Measurements from ENCODE around the gene FOSL2. TPM values are rescaled to one million over a fixed set of nuclear protein-coding genes. Genes with fewer than 3 reads are reported as not detected.

Gene FOSL2
- total RNA-seq, 2 experiments from 2014 or later: 0.35 to 1.0 TPM

GRCh38 chr2:28407131-28407975, 14.7 kb downstream of the FOSL2 start:
- Histone ChIP-seq H3K36me3 (ENCODE audit: insufficient read depth, low read length) (no peaks in the 10 kb centered on the region), H3K9me3 (ENCODE audit: low read length) (no peaks in the 10 kb centered on the region), H3K4me2 (ENCODE audit: low read length) (no peak overlapping the region), H3K9me2 (ENCODE audit: insufficient read depth, low read length) (no peaks in the 10 kb centered on the region), H3K79me2 (ENCODE audit: insufficient read depth, low read depth, low read length) (no peaks in the 10 kb centered on the region), H2AFZ (ENCODE audit: low read length) (no peak overlapping the region), H3K4me1 (ENCODE audit: insufficient read depth, low read length, poor library complexity, severe bottlenecking) (no peaks in the 10 kb centered on the region), H4K20me1 (ENCODE audit: insufficient read depth, low read length) (no peaks in the 10 kb centered on the region), H3K27ac (ENCODE audit: low read depth, low read length, poor library complexity, severe bottlenecking) (no peak overlapping the region), H3K4me3 (ENCODE audit: low read depth, low read length, poor library complexity, severe bottlenecking) (no peak overlapping the region)
- BruUV-seq (replicated peaks): no TSS peak
- intact Hi-C loops (cut with micrococcal nuclease; ENCODE audit: unreplicated experiment): no loop called here
- DNase-seq (ENCODE audit: low spot score): no peak
- POLR2A ChIA-PET: no interaction called here
- CTCF ChIA-PET (ENCODE audit: unreplicated experiment): no interaction called here
- TF ChIP-seq EZH2phosphoT487 (IDR thresholded peaks at IDR 0.05; ENCODE audit: borderline replicate concordance, low read depth, low read length) (no peak), CTCF (conservative IDR thresholded peaks at IDR 0.05; ENCODE audit: low read length) (no peak)

GRCh38 chr2:28407976-28408690, 15.5 kb downstream of the FOSL2 start:
- no peaks in the 10 kb centered on the region for H3K9me3 ChIP-seq (ENCODE audit: low read length)
- ChIA-PET POLR2A (no interaction called here), CTCF (ENCODE audit: unreplicated experiment) (no interaction called here)
- no peaks in the 10 kb centered on the region for H4K20me1 ChIP-seq (ENCODE audit: insufficient read depth, low read length)
- no TSS peak for BruUV-seq (replicated peaks)
- H3K4me3 ChIP-seq (ENCODE audit: low read depth, low read length, poor library complexity, severe bottlenecking): no peak overlapping the region
- TF ChIP-seq EZH2phosphoT487 (IDR thresholded peaks at IDR 0.05; ENCODE audit: borderline replicate concordance, low read depth, low read length) (no peak), CTCF (conservative IDR thresholded peaks at IDR 0.05; ENCODE audit: low read length) (no peak)
- H3K36me3 ChIP-seq (ENCODE audit: insufficient read depth, low read length): no peaks in the 10 kb centered on the region
- intact Hi-C loops (cut with micrococcal nuclease; ENCODE audit: unreplicated experiment): no loop called here
- H2AFZ ChIP-seq (ENCODE audit: low read length): no peak overlapping the region
- no peaks in the 10 kb centered on the region for H3K79me2 ChIP-seq (ENCODE audit: insufficient read depth, low read depth, low read length)
- no peak for DNase-seq (ENCODE audit: low spot score)
- no peak overlapping the region for H3K4me2 ChIP-seq (ENCODE audit: low read length)
- no peaks in the 10 kb centered on the region for H3K4me1 ChIP-seq (ENCODE audit: insufficient read depth, low read length, poor library complexity, severe bottlenecking)
- H3K27ac ChIP-seq (ENCODE audit: low read depth, low read length, poor library complexity, severe bottlenecking): no peak overlapping the region
- H3K9me2 ChIP-seq (ENCODE audit: insufficient read depth, low read length): no peaks in the 10 kb centered on the region
